ENCODE data around the gene MAB21L2.

- TF ChIP-seq POLR2A (IDR thresholded peaks at IDR 0.05) (no peak), EP300 (IDR thresholded peaks at IDR 0.05) (no peak)
Observed at GRCh38 chr4:150590631-150591030, 8.7 kb downstream of the MAB21L2 start.
